HUES64 (cell line): Measurements from ENCODE around the gene UBA3.
A peak's percentile ranks its signal among the peaks of the same experiment; 100 is the strongest.

ENCODE experiments used
- H3K27ac ChIP-seq: 2 replicates; pipeline ENCODE4 v1.7.0; 2013; ENCODE audit warnings: low read depth, low read length, inconsistent platforms
- H3K27me3 ChIP-seq: 2 replicates; pipeline ENCODE4 v1.6.1; 2013; ENCODE audit warnings: mild to moderate bottlenecking, low read length; ENCODE audit not compliant: insufficient read depth
- H3K36me3 ChIP-seq: 2 replicates; pipeline ENCODE4 v1.6.1; 2013; ENCODE audit warnings: mild to moderate bottlenecking, low read length; ENCODE audit not compliant: insufficient read depth
- H3K4me1 ChIP-seq: 2 replicates; pipeline ENCODE4 v1.6.1; 2013; ENCODE audit warnings: mild to moderate bottlenecking, low read length, moderate library complexity; ENCODE audit not compliant: insufficient read depth
- H3K4me3 ChIP-seq: 2 replicates; pipeline ENCODE4 v1.5.1; 2013; ENCODE audit warnings: mild to moderate bottlenecking, low read length, moderate library complexity
- H3K9ac ChIP-seq: 2 replicates; pipeline ENCODE4 v1.6.1; 2013; ENCODE audit warnings: mild to moderate bottlenecking, low read depth, low read length
- H3K9me3 ChIP-seq: 2 replicates; pipeline ENCODE4 v1.6.1; 2013; ENCODE audit warnings: low read depth, low read length; ENCODE audit not compliant: insufficient read depth
- whole genome bisulfite sequencing: fragments of 150-250, 120-280 bp; methylation state at CpG from one replicate; pipeline ENCODE4 v1.1.7; 2013; ENCODE audit warnings: missing lambda C conversion rate; 5-methylcytosine and 5-hydroxymethylcytosine counted together

The UBA3 gene

DNA sequence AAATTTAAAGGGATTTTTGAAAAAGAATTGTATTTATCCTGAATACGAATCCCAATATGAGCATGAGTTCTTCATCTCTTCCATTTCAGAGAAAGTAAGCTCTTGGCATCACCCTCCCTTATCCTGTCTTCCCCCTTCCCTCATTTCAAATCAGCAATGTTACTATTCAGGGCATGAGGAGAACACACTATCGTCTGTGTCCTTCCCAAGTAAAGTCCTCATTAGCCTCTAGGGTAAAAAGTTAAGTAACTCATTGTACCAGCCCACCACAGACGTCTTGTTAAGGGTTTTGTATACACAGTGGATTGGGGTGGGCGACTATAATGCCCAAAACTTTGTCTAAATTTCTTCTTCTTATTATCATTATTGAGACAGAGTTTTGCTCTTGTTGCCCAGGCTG lies 19.4 kb upstream of the UBA3 start:
- H3K36me3 ChIP-seq, result peaks cover 21% of the 10 kb centered on the region
- WGBS, result 98% methylated on average over 2 of the region's 4 CpGs

DNA sequence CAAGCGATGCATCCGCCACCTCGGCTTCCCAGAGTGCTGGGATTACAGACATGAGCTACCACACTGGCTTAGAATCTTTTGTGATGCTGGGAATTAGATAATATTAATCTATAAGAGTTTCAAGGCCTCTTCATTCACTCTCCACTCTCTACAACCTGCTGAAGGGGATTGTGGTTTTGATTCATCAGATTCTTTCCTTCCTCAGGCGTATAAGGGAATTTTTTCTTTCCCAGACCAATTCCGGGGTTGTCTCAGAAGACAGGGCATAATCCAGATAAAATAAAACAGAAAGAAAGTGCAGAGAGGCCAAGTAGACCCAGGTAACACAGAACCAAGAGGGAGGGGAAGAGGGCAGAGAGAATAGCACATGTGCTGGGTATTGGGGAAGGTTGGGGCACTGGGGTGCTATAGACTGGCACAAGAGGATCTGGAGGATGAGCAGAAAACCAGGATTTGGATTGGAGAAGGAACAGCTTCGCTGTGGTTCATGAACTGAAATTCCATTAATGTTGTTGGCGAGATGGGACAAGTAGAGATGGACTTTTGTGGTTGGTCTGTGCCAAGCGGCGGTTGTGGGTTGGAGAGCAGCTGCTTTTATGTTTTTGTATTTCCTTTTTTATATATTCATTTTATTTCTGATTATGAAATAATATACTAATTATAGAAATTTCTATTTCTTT lies 17.4 kb upstream of the UBA3 start:
- H3K27ac ChIP-seq, result no peak overlapping the region
- no peaks in the 10 kb centered on the region for H3K27me3 ChIP-seq
- no peak overlapping the region for H3K4me3 ChIP-seq
- peaks cover 14% of the 10 kb centered on the region for H3K4me1 ChIP-seq
- WGBS, result 94% methylated on average over 7 of the region's 9 CpGs
- peaks cover 7% of the 10 kb centered on the region for H3K36me3 ChIP-seq
- no peaks in the 10 kb centered on the region for H3K9me3 ChIP-seq
- H3K9ac ChIP-seq, result no peak overlapping the region

More for the DNA sequence above, 19.4 kb upstream of the UBA3 start:
- Histone ChIP-seq H3K9me3 (no peaks in the 10 kb centered on the region), H3K27me3 (no peaks in the 10 kb centered on the region), H3K27ac (no peak overlapping the region), H3K4me1 (peaks cover 7% of the 10 kb centered on the region; the same call in 1 of the 2 replicates), H3K4me3 (no peak overlapping the region), H3K9ac (no peak overlapping the region)

- Histone ChIP-seq H3K36me3 (no peaks in the 10 kb centered on the region), H3K27me3 (no peaks in the 10 kb centered on the region), H3K4me3 (no peak overlapping the region), H3K27ac (no peak overlapping the region), H3K9me3 (no peaks in the 10 kb centered on the region), H3K4me1 (peaks cover 24% of the 10 kb centered on the region), H3K9ac (no peak overlapping the region)
- 79% methylated on average over 5 of the region's 5 CpGs for WGBS
Measured at GRCh38 chr3:69096299-69096698, 16.1 kb upstream of the UBA3 start.

DNA sequence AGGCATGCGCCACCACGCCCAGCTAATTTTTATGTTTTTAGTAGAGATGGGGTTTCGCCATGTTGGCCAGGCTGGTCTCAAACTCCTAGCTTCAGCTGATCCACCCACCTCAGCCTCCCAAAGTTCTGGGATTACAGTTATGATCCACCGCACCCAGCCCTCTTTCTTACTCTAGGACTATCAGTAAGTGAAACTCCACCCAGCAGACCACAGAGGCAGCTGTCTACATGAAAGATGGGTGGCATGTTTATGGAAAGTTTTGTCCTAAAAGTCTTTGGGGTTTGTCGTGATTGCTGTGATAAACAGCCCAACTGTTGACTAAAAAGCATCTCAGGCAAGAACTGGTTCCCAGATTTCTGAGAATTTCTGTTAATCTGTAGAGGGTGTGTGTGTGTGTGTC lies 15.5 kb upstream of the UBA3 start:
- 94% methylated on average over 5 of the region's 5 CpGs for WGBS
- Histone ChIP-seq H3K27me3 (no peaks in the 10 kb centered on the region), H3K4me3 (no peak overlapping the region), H3K36me3 (no peaks in the 10 kb centered on the region), H3K9me3 (no peaks in the 10 kb centered on the region), H3K9ac (no peak overlapping the region), H3K27ac (no peak overlapping the region), H3K4me1 (peaks cover 25% of the 10 kb centered on the region)

DNA sequence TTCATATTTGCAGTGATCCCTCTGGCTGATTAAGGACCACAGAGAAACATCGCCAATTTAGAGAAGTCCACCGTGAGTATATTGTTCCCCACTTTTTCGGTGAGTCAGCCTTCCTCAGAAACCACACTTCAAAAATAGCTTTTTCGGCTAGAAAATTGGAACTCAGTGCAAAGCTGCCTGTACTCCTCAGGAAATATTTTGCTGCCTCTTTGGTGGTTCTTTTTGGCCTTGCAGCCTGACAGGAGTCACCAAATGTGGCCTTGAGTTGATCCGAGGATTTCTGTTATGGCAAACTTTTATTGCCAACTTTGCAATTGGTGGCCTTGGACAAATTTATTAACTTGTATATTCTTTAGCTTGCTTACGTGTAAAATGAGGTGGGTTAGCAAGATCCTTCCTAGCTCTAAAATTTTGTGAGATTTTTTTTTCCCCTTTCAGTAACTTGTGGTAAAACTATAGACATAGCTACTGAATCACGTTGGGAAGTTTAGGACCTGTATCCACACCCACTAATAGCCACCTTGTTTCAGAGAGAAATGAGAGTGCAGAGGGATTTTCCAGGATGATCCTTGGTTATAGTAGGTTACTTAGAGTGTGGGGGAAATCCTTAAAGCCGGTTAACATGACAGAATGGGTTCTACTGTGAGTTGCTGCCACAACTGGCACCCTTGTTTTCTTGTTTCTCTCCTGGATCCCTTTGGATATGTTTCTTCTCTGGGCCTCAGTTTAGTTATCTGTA lies 14.5 kb upstream of the UBA3 start:
- no peaks in the 10 kb centered on the region for H3K27me3 ChIP-seq
- no peak overlapping the region for H3K9ac ChIP-seq
- H3K4me3 ChIP-seq, result no peak overlapping the region
- H3K27ac ChIP-seq, result peak overlapping the region; percentile 30; the same call in 1 of the 2 replicates
- H3K36me3 ChIP-seq, result no peaks in the 10 kb centered on the region
- peaks cover 28% of the 10 kb centered on the region for H3K4me1 ChIP-seq
- WGBS, result 95% methylated on average over 7 of the region's 8 CpGs
- no peaks in the 10 kb centered on the region for H3K9me3 ChIP-seq

GRCh38 chr3:69092030-69092516 lies 11.9 kb upstream of the UBA3 start:
- Histone ChIP-seq H3K27ac (no peak overlapping the region), H3K36me3 (no peaks in the 10 kb centered on the region), H3K9me3 (no peaks in the 10 kb centered on the region), H3K4me1 (peaks cover 39% of the 10 kb centered on the region), H3K9ac (no peak overlapping the region), H3K4me3 (no peak overlapping the region), H3K27me3 (no peaks in the 10 kb centered on the region)
- 67% methylated on average over 4 of the region's 4 CpGs for WGBS

DNA sequence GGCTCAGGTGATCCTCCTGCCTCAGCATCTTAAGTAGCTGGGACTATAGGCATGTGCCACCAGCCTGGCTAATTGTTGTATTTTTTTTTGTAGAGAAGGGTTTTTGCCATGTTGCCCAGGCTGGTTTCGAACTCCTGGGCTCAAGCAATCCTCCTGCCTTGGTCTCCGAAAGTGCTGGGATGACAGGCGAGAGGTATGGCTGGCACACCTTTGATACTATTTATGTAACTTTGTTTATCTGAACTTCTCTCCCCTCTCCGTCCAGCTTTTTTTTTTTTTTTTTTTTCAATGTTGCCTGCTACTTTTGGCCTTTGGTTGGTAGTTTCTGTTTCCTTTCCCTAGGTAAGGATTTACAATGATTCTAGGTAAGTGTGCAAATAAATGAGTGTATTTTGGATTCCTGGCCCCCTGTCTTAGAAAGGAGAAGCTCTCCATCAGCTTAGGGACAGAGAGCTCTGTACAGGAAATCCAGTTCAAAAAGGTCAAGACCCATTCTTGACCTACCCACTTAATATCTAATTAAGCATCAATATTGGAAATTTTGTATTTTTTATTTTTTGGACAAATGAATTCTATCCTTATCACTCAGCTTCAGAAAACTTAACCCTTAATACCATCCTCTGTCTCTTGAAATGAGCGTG lies 11.3 kb upstream of the UBA3 start:
- Histone ChIP-seq H3K9me3 (no peaks in the 10 kb centered on the region), H3K36me3 (no peaks in the 10 kb centered on the region), H3K27me3 (no peaks in the 10 kb centered on the region), H3K4me1 (peaks cover 38% of the 10 kb centered on the region), H3K9ac (no peak overlapping the region), H3K27ac (no peak overlapping the region), H3K4me3 (no peak overlapping the region)
- WGBS, result 92% methylated on average over 4 of the region's 5 CpGs

- Histone ChIP-seq H3K4me1 (peaks cover 42% of the 10 kb centered on the region), H3K27me3 (no peaks in the 10 kb centered on the region), H3K9ac (no peak overlapping the region), H3K27ac (no peak overlapping the region; the same call in 1 of the 2 replicates), H3K4me3 (no peak overlapping the region), H3K9me3 (no peaks in the 10 kb centered on the region), H3K36me3 (no peaks in the 10 kb centered on the region)
- 91% methylated on average over 3 of the region's 3 CpGs for WGBS
Measured at GRCh38 chr3:69090021-69090420, 9.9 kb upstream of the UBA3 start.

DNA sequence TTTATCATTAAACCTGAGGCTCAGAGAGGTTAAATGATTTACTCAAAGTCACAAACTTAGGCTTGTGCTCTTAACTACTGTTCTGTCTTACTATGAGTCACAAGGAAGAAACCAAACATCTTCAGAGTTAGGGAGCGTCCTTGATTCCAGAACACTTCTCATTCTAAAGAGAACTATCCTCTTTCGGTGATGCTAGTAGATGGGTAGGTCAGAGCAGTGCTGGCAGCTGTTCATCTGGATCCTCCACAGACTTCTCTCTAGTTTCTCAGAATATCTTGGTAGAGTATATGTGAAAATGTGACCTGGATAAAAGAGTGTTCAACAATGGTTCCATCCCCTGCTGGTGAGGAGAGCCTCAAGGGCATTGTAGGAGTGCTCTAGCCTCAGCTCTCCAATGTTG lies 7.9 kb upstream of the UBA3 start:
- WGBS, result 96% methylated on average over 2 of the region's 2 CpGs
- Histone ChIP-seq H3K9ac (no peak overlapping the region), H3K27ac (no peak overlapping the region), H3K27me3 (no peaks in the 10 kb centered on the region), H3K9me3 (no peaks in the 10 kb centered on the region), H3K4me3 (no peak overlapping the region), H3K36me3 (no peaks in the 10 kb centered on the region), H3K4me1 (peaks cover 48% of the 10 kb centered on the region)

DNA sequence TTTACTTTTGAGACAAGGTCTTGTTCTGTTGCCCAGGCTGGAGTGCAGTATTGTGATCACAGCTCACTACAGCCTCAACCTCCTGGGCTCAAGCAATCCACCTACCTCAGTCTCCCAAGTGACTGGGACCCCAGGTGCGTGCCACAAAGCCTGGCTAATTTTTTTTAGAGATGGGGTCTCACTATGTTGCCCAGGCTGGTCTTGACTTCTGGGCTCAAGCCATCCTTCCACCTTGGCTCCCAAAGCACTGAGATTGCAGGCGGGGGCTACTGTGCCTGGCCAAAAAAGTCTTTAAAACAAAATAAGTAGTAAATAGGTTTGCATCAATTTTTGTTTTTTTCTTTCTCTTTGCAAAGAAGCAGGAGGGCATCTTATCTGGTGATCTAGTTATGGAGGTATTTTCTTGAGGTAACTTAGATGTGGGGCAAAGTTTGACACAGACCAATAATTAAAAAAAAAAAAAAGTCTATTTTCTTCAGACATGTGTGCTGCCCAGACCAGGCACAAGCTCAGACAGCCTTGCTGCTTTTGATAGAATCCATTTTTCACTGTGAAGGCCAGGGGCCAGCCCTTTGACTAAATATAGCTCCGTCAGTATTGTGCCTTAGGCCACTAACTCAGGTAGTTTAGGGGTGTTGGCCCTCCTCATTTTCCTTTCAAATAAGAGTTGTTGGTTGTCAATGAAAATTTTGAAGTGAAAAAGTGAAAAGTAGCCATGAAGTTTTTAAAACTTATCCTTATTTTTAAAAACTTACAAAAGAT lies 7.0 kb upstream of the UBA3 start:
- peaks cover 55% of the 10 kb centered on the region for H3K4me1 ChIP-seq
- WGBS, result 88% methylated on average over 3 of the region's 3 CpGs
- H3K27me3 ChIP-seq, result no peaks in the 10 kb centered on the region
- no peak overlapping the region for H3K4me3 ChIP-seq
- H3K27ac ChIP-seq, result no peak overlapping the region
- H3K9ac ChIP-seq, result no peak overlapping the region
- H3K36me3 ChIP-seq, result no peaks in the 10 kb centered on the region
- H3K9me3 ChIP-seq, result no peaks in the 10 kb centered on the region
